IgD-negative memory B cell (primary cell): ENCODE results near the gene FAM76A. TPM values are rescaled to one million over a fixed set of nuclear protein-coding genes. Genes with fewer than 3 reads are reported as not detected.
"Not testable (repeated sequence)": the region's sequence is repeated elsewhere in the genome, so short reads cannot be mapped to it uniquely, and the experiment has no call there.

ENCODE experiments used
- H3K27ac Mint-ChIP-seq, 3 donors: one replicate each; pipeline ENCODE4 v1.8.0; 2020 to 2022; ENCODE audit warnings: mild to moderate bottlenecking in 3 of 3, mixed read lengths in 3 of 3, moderate library complexity in 1 of 3
- H3K27me3 Mint-ChIP-seq: one replicate; pipeline ENCODE4 v1.8.0; 2021; ENCODE audit warnings: mixed read lengths
- H3K36me3 Mint-ChIP-seq: one replicate; pipeline ENCODE4 v1.8.0; 2020; ENCODE audit warnings: mild to moderate bottlenecking, mixed read lengths
- H3K4me1 Mint-ChIP-seq, 3 donors: one replicate each; pipeline ENCODE4 v1.8.0; 2020 to 2022; ENCODE audit warnings: mixed read lengths in 3 of 3, mild to moderate bottlenecking in 1 of 3
- H3K4me3 Mint-ChIP-seq, 4 donors: one replicate each; pipeline ENCODE4 v1.8.0; 2020 to 2022; ENCODE audit warnings: mild to moderate bottlenecking in 4 of 4, mixed read lengths in 4 of 4, moderate library complexity in 3 of 4
- H3K9me3 Mint-ChIP-seq, 3 donors: one replicate each; pipeline ENCODE4 v1.8.0; 2020 to 2021; ENCODE audit warnings: mixed read lengths in 3 of 3, mild to moderate bottlenecking in 1 of 3
- polyA plus RNA-seq: library from polyadenylated mRNA; unstranded; fragments of 300-500 nt; fragmentation: Illumina TruSeq; gene quantifications from one replicate; pipeline ENCODE4 v1.2.3, GENCODE V29; 2021

FAM76A gene
- 6.5 TPM for polyA plus RNA-seq

DNA sequence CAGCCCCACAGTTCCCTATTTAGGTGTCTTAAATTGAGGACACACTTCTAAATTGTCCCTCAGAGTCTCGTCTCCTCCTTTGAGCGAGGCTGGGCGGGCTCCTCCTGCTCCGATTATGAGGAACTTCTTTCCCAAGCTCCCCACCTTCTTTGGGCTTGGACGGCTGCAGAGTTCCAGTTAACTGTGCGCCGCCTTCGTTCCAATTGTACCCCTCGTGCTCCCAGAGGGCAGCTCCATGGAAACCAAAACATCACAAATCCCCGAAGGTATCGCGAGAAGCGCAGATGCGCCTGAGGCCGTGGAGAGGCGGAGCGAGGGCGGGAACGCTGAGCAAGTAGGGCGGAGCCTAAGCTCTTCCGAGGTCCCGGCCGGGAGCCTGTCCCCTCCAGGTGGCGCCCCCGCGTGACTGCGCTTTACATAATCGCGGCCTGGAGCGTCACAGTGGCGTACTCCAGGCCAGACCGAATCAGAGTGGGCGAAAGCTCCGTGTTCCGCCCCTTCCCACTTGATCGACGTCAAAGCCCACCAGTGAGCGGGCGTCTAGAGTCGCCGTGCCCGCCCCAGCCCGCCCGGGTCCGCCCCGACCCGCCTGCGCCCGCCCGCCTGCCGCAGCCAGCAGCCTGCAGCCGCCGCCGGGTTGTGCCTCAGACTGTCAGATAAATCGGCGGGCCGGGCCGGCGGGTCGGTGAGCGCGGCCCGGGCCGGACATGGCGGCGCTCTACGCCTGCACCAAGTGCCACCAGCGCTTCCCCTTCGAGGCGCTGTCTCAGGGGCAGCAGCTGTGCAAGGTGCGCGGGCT lies at the start of gene FAM76A:
TSS of gene FAM76A (plus strand) at position 588 of the 799 bp plus-strand sequence. CDS start at position 708, 120 bp downstream.
- Mint-ChIP-seq H3K27me3 (no peaks in the 10 kb centered on the region), H3K36me3 (peaks cover 1% of the 10 kb centered on the region)

DNA sequence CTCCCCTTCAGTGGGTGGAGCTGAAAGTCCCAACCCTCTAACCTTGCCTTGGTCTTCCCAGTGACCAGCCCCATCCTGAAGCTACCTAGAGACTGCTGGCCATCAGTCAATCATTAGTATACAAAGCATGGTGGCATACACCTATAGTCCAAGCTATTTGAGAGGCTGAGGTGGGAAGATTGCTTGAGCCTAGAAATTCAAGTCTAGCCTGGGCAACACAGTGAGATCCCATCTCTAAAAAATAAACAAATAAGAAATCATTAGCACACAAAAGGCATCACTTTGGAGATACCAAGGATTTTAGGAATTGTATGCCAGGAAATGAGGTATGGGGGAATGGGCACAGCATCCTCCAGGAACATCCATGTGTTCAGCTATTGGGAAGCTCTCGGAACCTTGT lies 49.4 kb upstream of the FAM76A start:
- H3K27ac Mint-ChIP-seq, result no peak overlapping the region
- H3K9me3 Mint-ChIP-seq, result peaks cover 0 to 8% (median 3%) of the 10 kb centered on the region in 3 donors
- peaks cover 9 to 10% (median 10%) of the 10 kb centered on the region in 3 donors for H3K4me1 Mint-ChIP-seq
- H3K4me3 Mint-ChIP-seq, result no peak overlapping the region
- no peaks in the 10 kb centered on the region for H3K27me3 Mint-ChIP-seq
- peaks cover 2% of the 10 kb centered on the region for H3K36me3 Mint-ChIP-seq

More for the DNA sequence above, at the start of gene FAM76A:
- Mint-ChIP-seq H3K27ac (peak within 1 kb of the TSS; percentile 91 to 99 (median 99)), H3K9me3 (no peaks in the 10 kb centered on the region), H3K4me3 (peak within 1 kb of the TSS; percentile 90 to 98 (median 93)), H3K4me1 (peaks cover 8 to 20% (median 18%) of the 10 kb centered on the region in 3 donors)

DNA sequence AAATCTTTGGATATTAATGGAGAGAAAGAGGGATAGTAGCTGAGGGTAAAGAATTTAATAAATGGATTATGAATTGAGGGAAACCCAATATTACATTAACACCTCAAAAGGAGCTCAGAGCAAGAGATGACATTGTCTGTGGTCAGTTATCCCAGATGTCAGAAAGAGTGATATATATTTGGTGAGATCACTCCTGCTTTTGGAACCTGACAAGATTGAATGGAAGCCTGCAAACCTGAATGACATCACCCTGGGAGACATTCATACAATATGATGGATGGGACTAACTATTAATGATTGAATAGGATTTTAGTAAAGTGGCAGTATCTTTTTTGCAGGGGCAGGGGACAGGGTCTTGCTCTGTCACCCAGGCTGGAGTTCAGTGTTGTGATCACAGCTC lies 47.0 kb upstream of the FAM76A start:
- peaks cover 4 to 12% (median 11%) of the 10 kb centered on the region in 3 donors for H3K9me3 Mint-ChIP-seq
- H3K4me1 Mint-ChIP-seq, result no peaks in the 10 kb centered on the region
- no peaks in the 10 kb centered on the region for H3K27me3 Mint-ChIP-seq
- H3K36me3 Mint-ChIP-seq, result peaks cover 2% of the 10 kb centered on the region
- H3K27ac Mint-ChIP-seq, result no peak overlapping the region
- H3K4me3 Mint-ChIP-seq, result no peak overlapping the region

DNA sequence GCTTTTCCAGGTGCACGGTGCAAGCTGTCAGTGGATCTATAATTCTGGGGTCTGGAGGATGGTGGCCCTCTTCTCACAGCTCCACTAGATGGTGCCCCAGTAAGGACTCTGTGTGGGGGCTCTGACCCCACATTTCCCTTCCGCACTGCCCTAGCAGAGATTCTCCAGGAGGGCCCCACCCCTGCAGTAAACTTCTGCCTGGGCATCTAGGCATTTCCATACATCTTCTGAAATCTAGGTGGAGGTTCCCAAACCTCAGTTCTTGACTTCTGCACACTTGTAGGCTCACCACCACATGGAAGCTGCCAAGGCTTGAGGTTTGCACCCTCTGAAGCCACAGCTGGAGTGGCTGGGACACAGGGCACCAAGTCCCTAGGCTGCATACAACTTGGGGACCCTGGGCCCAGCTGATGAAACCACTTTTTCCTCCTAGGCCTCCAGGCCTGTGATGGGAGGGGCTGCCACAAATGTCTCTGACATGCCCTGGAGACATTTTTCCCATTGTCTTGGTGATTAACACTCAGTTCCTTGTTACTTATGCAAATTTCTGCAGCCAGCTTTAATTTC lies 45.5 kb upstream of the FAM76A start:
- not testable (repeated sequence) for H3K27me3 Mint-ChIP-seq, H3K4me3 Mint-ChIP-seq, H3K36me3 Mint-ChIP-seq, H3K27ac Mint-ChIP-seq, H3K4me1 Mint-ChIP-seq
- H3K9me3 Mint-ChIP-seq, result peaks cover 4 to 12% (median 11%) of the 10 kb centered on the region in 3 donors

DNA sequence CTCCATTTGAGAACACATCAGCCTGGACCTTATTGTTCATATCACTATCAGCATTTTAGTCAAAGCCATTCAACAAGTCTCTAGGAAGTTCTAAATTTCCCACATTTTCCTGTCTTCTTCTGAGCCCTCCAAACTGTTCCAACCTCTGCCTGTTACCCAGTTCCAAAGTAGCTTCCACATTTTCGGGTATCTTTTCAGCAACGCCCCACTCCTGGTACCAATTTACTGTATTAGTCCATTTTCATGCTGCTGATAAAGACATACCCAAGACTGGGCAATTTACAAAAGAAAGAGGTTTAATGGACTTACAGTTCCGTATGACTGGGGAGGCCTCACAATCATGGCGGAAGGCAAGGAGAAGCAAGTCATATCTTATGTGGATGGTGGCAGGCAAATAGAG lies 44.2 kb upstream of the FAM76A start:
- not testable (repeated sequence) for H3K27ac Mint-ChIP-seq, H3K27me3 Mint-ChIP-seq, H3K4me1 Mint-ChIP-seq, H3K36me3 Mint-ChIP-seq
- H3K9me3 Mint-ChIP-seq, result peaks cover 4 to 12% (median 11%) of the 10 kb centered on the region in 3 donors
- H3K4me3 Mint-ChIP-seq, result peak overlapping the region in 1 of 4 donors; percentile 26

DNA sequence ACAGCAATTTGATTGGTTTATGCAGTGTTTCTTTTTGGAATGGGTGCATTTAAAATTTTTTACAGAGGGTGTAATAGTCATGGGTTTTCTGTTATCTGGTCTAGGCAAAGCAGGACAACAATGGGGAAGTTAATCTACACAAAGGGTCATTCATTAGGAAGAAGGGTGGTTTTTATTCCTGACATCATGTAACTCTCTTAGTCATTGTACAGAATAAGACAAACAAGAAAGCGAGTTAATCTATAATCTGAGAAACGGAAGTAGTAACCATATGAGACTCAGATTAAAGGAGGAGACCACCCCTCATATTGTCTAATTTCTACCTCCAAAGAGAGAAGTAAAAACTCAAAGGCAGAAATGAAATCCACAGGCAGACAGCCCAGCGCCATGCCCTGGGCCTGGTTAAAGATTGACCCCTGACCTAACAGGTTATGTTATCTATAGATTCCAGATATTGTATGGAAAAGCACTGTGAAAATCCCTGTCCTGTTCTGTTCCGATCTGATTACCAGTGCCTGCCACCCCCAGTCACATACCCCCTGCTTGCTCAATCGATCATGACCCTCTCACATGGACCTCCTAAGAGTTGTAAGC lies 43.3 kb upstream of the FAM76A start:
- Mint-ChIP-seq H3K9me3 (peaks cover 4 to 12% (median 11%) of the 10 kb centered on the region in 3 donors), H3K27ac (no peak overlapping the region)

DNA sequence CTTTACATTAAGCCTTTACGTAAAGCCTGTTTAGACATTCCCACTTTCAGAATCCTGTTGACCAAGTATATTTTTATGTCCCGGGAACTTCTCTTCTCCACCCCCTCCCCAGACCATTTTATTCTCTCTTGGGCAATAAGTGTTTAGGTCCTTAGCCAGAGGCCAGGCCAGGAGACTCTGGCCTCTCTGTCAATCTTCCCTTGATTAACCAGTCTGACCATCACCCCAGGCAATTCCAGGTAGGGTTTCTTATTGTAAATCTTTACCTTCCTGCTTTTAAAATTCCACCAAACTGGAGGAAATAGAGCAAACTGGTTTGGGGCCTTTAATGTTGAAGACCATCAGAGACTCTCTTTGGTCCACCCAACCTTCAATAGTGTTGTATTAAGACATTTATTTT lies 41.6 kb upstream of the FAM76A start:
- peaks cover 4 to 12% (median 11%) of the 10 kb centered on the region in 3 donors for H3K9me3 Mint-ChIP-seq
- no peak overlapping the region for H3K27ac Mint-ChIP-seq
- peaks cover under 1 to 1% (median 1%) of the 10 kb centered on the region in 3 donors for H3K4me1 Mint-ChIP-seq
- H3K36me3 Mint-ChIP-seq, result peaks cover 2% of the 10 kb centered on the region
- no peaks in the 10 kb centered on the region for H3K27me3 Mint-ChIP-seq
- H3K4me3 Mint-ChIP-seq, result no peak overlapping the region

More for the DNA sequence above, 43.3 kb upstream of the FAM76A start:
- Mint-ChIP-seq H3K4me3 (no peak overlapping the region), H3K36me3 (peaks cover 2% of the 10 kb centered on the region), H3K27me3 (no peaks in the 10 kb centered on the region), H3K4me1 (no peaks in the 10 kb centered on the region)

DNA sequence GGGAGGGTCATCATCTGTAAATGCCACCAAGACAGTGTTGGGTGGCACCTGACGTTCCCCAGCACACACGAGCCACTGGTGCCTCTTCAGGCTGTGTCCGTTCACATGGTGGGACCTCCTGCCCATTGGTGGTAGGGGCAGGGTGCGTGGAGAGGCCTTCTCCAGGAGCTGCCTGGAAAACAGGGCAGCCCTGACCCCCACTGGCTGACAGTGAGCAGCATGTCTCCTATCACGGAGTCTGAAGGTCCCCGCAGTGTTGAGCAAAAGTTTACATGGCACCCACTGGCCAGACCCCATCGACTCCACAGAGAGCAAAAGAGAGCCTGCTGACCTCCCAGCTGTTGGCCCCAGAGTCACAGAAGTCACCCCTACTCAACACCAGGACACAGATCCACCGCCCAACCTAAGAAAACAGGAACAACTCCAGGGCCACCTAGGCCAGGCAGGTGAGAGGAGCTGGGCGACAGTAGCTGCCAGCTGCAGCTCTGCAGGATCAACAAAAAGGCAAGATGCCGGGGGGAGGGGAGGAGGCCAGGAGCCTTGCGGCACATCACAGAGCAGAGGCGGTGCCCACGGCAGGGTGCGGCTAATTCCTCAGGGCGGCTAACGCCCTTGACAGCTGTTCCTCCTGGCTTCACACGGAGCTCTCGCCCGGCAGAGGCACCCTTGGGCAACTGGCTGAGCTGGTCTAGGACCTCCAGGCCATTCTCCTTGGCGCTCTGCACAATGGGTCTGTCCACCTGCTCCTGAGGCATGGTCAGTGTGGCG lies 39.4 kb upstream of the FAM76A start:
- H3K9me3 Mint-ChIP-seq, result peaks cover 4 to 8% (median 6%) of the 10 kb centered on the region in 3 donors
- no peaks in the 10 kb centered on the region for H3K36me3 Mint-ChIP-seq
- no peak overlapping the region for H3K4me3 Mint-ChIP-seq
- H3K4me1 Mint-ChIP-seq, result peaks cover 9 to 15% (median 10%) of the 10 kb centered on the region in 3 donors
- H3K27me3 Mint-ChIP-seq, result peaks cover 1% of the 10 kb centered on the region
- H3K27ac Mint-ChIP-seq, result no peak overlapping the region

DNA sequence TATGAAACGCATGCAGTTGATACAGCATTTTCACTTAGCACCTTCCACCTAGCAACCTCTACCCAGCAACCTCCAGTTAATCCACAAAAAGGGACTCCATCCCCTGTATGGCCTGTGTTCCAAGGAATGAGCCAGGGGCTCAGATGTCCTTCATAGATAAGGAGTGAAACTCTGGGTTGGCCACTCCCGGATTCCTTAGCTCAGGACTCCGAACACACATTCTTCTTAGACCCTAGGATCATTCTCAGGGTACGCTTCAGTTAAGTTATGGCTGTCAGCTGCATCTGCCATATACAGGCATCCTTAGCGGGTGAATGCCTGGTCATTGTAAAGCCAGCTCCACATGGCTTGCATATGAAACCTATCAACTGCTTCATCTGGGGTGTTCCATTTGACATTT lies 37.9 kb upstream of the FAM76A start:
- H3K36me3 Mint-ChIP-seq, result no peaks in the 10 kb centered on the region
- no peak overlapping the region for H3K4me3 Mint-ChIP-seq
- H3K27me3 Mint-ChIP-seq, result peaks cover 1% of the 10 kb centered on the region
- H3K4me1 Mint-ChIP-seq, result peaks cover 9 to 15% (median 10%) of the 10 kb centered on the region in 3 donors
- no peak overlapping the region for H3K27ac Mint-ChIP-seq
- peaks cover 0 to 6% (median 6%) of the 10 kb centered on the region in 3 donors for H3K9me3 Mint-ChIP-seq

DNA sequence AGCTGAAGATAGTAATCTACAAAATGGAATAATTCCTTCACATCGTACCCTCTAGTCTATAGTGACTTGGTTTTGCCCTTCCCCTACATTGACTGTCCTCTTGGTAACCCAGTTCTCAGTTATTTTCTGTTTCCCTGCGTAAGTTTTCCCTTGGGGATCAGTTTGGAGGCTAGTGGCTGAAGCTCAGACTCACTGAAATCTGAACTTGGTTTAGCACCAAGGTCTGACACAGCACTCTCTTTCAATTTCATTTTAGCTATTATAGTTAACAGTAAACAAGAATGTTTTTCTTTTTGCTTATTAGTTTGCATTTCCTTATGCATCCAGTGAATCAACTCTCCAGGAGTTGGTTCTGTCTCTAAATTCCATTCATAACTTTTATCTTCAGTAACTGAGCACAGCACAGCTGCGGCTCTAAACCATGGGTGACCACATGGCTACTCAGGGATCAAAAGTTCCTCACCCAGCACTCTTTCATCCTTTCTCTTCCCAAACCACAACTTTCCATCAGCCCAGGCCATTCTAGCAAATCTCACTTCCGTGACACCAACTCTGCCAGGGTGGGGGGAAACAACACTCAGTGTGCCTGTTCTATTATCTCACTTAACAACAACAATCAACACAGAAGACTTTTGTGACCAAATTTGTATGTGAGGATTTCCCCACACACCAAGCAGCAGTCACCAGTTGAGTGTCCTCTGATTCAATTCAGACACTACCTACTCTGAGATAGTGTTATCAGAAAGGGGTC lies 36.2 kb upstream of the FAM76A start:
- peak overlapping the region in 1 of 3 donors; percentile 18 for H3K27ac Mint-ChIP-seq
- H3K36me3 Mint-ChIP-seq, result no peaks in the 10 kb centered on the region
- peaks cover 9 to 15% (median 10%) of the 10 kb centered on the region in 3 donors for H3K4me1 Mint-ChIP-seq
- H3K4me3 Mint-ChIP-seq, result peak overlapping the region in 1 of 4 donors; percentile 54
- peaks cover 1% of the 10 kb centered on the region for H3K27me3 Mint-ChIP-seq
- H3K9me3 Mint-ChIP-seq, result peaks cover 0 to 6% (median 6%) of the 10 kb centered on the region in 3 donors

DNA sequence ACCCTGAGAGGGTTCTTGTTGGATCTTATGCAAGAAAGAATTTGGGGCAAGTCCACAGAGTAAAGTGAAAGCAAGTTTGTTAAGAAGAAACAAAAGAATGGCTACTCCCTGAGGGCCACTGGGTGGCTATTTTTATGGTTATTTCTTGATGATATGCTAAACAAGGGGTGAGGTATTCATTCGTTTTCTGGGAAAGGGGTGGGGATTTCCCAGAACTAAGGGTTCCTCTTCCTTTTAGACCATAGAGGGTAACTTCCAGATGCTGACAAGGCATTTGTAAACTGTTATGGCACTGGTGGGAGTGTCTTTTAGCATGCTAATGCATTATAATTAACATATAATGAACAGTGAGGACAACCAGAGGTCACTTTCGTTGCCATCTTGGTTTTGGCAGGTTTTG lies 35.6 kb upstream of the FAM76A start:
- Mint-ChIP-seq H3K27ac (no peak overlapping the region), H3K9me3 (peaks cover 0 to 6% (median 6%) of the 10 kb centered on the region in 3 donors), H3K27me3 (peaks cover 1% of the 10 kb centered on the region), H3K36me3 (no peaks in the 10 kb centered on the region), H3K4me1 (peaks cover 9 to 15% (median 10%) of the 10 kb centered on the region in 3 donors), H3K4me3 (peak overlapping the region in 1 of 4 donors; percentile 54)

DNA sequence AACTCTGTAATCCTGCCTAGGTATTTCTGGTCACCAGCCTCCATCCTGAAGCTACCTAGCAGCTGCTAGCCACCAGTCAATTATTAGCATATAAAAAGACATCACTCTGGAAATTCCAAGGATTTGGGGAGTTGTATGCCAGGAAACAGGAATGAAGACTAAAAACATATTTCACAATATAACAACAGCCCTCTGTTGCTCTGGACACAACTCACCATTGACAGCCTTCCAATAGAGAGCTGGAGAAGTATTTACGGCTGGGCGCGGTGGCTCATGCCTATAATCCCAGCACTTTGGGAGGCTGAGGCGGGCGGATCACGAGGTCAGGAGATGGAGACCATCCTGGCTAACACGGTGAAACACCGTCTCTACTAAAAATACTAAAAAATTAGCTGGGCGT lies 28.9 kb upstream of the FAM76A start:
- H3K9me3 Mint-ChIP-seq, H3K27ac Mint-ChIP-seq, H3K36me3 Mint-ChIP-seq, H3K27me3 Mint-ChIP-seq, H3K4me3 Mint-ChIP-seq, H3K4me1 Mint-ChIP-seq: not testable (repeated sequence)

DNA sequence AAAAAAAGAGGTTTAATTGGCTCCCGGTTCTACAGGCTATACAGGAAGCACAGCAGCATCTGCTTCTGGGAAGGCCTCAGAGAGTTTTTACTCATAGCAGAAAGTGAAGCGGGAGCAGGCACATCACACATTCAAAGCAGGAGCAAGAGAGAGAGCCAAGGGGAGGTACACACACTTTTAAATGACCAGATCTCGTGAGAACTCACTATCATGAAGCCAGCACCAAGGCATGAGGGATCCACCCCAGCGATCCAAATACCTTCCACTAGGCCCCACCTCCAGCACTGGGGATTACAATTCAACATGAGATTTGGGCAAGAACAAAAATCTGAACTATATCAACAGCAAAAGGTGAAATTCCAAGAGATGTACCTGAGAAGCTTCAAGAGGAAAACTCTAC lies 20.8 kb upstream of the FAM76A start:
- H3K9me3 Mint-ChIP-seq, result peaks cover 2 to 13% (median 5%) of the 10 kb centered on the region in 3 donors
- no peak overlapping the region for H3K4me3 Mint-ChIP-seq
- H3K27me3 Mint-ChIP-seq, result peaks cover 2% of the 10 kb centered on the region
- no peaks in the 10 kb centered on the region for H3K36me3 Mint-ChIP-seq
- H3K27ac Mint-ChIP-seq, result no peak overlapping the region
- peaks cover 0 to 2% (median 0%) of the 10 kb centered on the region in 3 donors for H3K4me1 Mint-ChIP-seq

DNA sequence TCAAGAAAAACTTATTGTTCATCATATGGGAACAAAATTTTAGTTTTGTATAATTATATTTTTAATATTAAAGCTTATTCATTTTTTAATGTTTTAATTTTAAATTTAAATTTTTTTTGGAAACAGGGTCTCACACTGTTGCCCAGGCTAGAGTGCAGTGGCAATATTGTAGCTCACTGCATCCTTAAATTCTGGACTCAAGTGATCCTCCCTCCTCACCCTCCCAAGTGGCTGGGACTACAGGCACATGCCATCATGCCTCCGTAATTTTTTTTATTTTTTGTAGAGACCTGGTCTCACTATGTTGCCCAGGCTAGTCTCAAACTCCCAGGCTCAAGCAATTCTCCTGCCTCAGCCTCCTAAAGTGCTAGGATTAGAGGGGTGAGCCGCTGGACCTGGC lies 20.2 kb upstream of the FAM76A start:
- no peaks in the 10 kb centered on the region for H3K36me3 Mint-ChIP-seq
- peaks cover 2% of the 10 kb centered on the region for H3K27me3 Mint-ChIP-seq
- H3K4me1 Mint-ChIP-seq, result peaks cover 0 to 2% (median 0%) of the 10 kb centered on the region in 3 donors
- no peak overlapping the region for H3K4me3 Mint-ChIP-seq
- no peak overlapping the region for H3K27ac Mint-ChIP-seq
- peaks cover 2 to 13% (median 5%) of the 10 kb centered on the region in 3 donors for H3K9me3 Mint-ChIP-seq
